Parathyroid adenoma (tissue), 2 donors: ENCODE measurements around the gene FAM120B.

Experiments
- H2AFZ ChIP-seq: fragments of 300-600 bp; sonication (generic); one replicate; pipeline ENCODE4 v1.7.0; 2017; ENCODE audit warnings: antibody characterized with exemption, mild to moderate bottlenecking
- H3K27ac ChIP-seq: fragments of 300-600 bp; sonication (generic); one replicate; pipeline ENCODE4 v1.7.0; 2017
- H3K27me3 ChIP-seq: fragments of 300-600 bp; sonication (generic); one replicate; pipeline ENCODE4 v1.7.0; 2017; ENCODE audit warnings: low read length; ENCODE audit not compliant: control insufficient read depth, insufficient read depth
- H3K36me3 ChIP-seq: fragments of 300-600 bp; sonication (generic); one replicate; pipeline ENCODE4 v1.7.0; 2017; ENCODE audit warnings: low read length; ENCODE audit not compliant: control insufficient read depth, insufficient read depth
- H3K4me1 ChIP-seq: fragments of 300-600 bp; sonication (generic); one replicate; pipeline ENCODE4 v1.7.0; 2017; ENCODE audit warnings: control low read depth
- H3K4me2 ChIP-seq: fragments of 300-600 bp; sonication (generic); one replicate; pipeline ENCODE4 v1.7.0; 2017; ENCODE audit warnings: low read length
- H3K4me3 ChIP-seq: fragments of 300-600 bp; sonication (generic); one replicate; pipeline ENCODE4 v1.7.0; 2017; ENCODE audit warnings: low read depth, low read length
- H3K79me2 ChIP-seq: fragments of 300-600 bp; sonication (generic); one replicate; pipeline ENCODE4 v1.7.0; 2017; ENCODE audit warnings: control low read depth
- H3K9ac ChIP-seq: fragments of 300-600 bp; sonication (generic); one replicate; pipeline ENCODE4 v1.7.0; 2017; ENCODE audit warnings: mild to moderate bottlenecking
- H3K9me3 ChIP-seq: fragments of 300-600 bp; sonication (generic); one replicate; pipeline ENCODE4 v1.7.0; 2017; ENCODE audit warnings: low read length; ENCODE audit not compliant: control insufficient read depth
- CTCF ChIP-seq: fragments of 300-600 bp; sonication (generic); IDR thresholded peaks from one replicate; pipeline ENCODE4 v1.7.0; 2017; ENCODE audit warnings: antibody characterized with exemption, mild to moderate bottlenecking
- donor health status: primary hyperparathyroidism.

The FAM120B gene

GRCh38 chr6:170313716-170314295 lies 7.2 kb downstream of the FAM120B start:
- Histone ChIP-seq H3K36me3 (no peaks in the 10 kb centered on the region), H3K4me1 (peaks cover 17% of the 10 kb centered on the region), H3K9me3 (no peaks in the 10 kb centered on the region), H2AFZ (no peak overlapping the region), H3K27me3 (no peaks in the 10 kb centered on the region), H3K27ac (no peak overlapping the region), H3K9ac (no peak overlapping the region), H3K4me3 (no peak overlapping the region), H3K4me2 (no peak overlapping the region), H3K79me2 (peaks cover 34% of the 10 kb centered on the region)
- TF ChIP-seq CTCF: no peak

GRCh38 chr6:170314983-170315382 lies 8.4 kb downstream of the FAM120B start:
- no peak overlapping the region for H2AFZ ChIP-seq
- H3K27me3 ChIP-seq: no peaks in the 10 kb centered on the region
- H3K4me2 ChIP-seq: no peak overlapping the region
- peaks cover 17% of the 10 kb centered on the region for H3K4me1 ChIP-seq
- H3K9me3 ChIP-seq: no peaks in the 10 kb centered on the region
- no peak overlapping the region for H3K4me3 ChIP-seq
- no peak for TF ChIP-seq CTCF
- no peaks in the 10 kb centered on the region for H3K36me3 ChIP-seq
- H3K9ac ChIP-seq: no peak overlapping the region
- H3K79me2 ChIP-seq: peaks cover 28% of the 10 kb centered on the region
- no peak overlapping the region for H3K27ac ChIP-seq

- H3K9me3 ChIP-seq: no peaks in the 10 kb centered on the region
- TF ChIP-seq CTCF: no peak
- peaks cover 20% of the 10 kb centered on the region for H3K79me2 ChIP-seq
- no peaks in the 10 kb centered on the region for H3K36me3 ChIP-seq
- H3K4me2 ChIP-seq: no peak overlapping the region
- no peaks in the 10 kb centered on the region for H3K27me3 ChIP-seq
- H3K4me3 ChIP-seq: no peak overlapping the region
- H3K9ac ChIP-seq: no peak overlapping the region
- H3K4me1 ChIP-seq: peaks cover 12% of the 10 kb centered on the region
- no peak overlapping the region for H3K27ac ChIP-seq
- H2AFZ ChIP-seq: no peak overlapping the region
Observed at GRCh38 chr6:170316071-170316470, 9.5 kb downstream of the FAM120B start.

DNA sequence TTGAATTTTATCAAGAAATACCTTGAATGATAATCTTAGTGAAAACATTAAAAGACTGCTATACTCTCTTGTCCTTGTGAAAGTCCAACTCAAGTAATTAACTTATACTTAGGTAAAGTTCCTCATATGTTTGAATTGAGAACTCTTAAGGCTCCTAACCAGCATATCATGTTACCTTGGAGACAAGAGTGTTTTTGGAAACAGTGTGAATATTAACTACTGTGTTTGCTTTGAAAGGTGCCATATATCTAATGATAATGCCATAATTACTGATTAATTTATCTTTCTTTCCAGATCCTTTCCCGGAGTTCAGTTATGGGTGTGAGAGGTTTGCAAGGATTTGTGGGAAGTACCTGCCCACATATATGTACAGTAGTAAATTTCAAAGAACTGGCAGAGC lies 10.5 kb downstream of the FAM120B start:
- H2AFZ ChIP-seq: no peak overlapping the region
- peaks cover 12% of the 10 kb centered on the region for H3K4me1 ChIP-seq
- H3K36me3 ChIP-seq: no peaks in the 10 kb centered on the region
- H3K4me2 ChIP-seq: no peak overlapping the region
- no peak overlapping the region for H3K4me3 ChIP-seq
- no peak overlapping the region for H3K9ac ChIP-seq
- H3K79me2 ChIP-seq: peaks cover 22% of the 10 kb centered on the region
- no peak for TF ChIP-seq CTCF
- no peaks in the 10 kb centered on the region for H3K27me3 ChIP-seq
- H3K27ac ChIP-seq: peak overlapping the region; percentile 25
- H3K9me3 ChIP-seq: no peaks in the 10 kb centered on the region

GRCh38 chr6:170317718-170318117 lies 11.2 kb downstream of the FAM120B start:
- no peak overlapping the region for H2AFZ ChIP-seq

More at GRCh38 chr6:170317718-170318117, 11.2 kb downstream of the FAM120B start:
- no peak for TF ChIP-seq CTCF
- Histone ChIP-seq H3K9ac (no peak overlapping the region), H3K27ac (no peak overlapping the region), H3K27me3 (no peaks in the 10 kb centered on the region), H3K36me3 (no peaks in the 10 kb centered on the region), H3K79me2 (peaks cover 19% of the 10 kb centered on the region), H3K9me3 (no peaks in the 10 kb centered on the region), H3K4me3 (no peak overlapping the region), H3K4me1 (peaks cover 10% of the 10 kb centered on the region), H3K4me2 (no peak overlapping the region)
